Forelimb muscle (tissue), 1 donor: Measurements from ENCODE around the gene CBX8. TPM values are rescaled to one million over a fixed set of nuclear protein-coding genes. Genes with fewer than 3 reads are reported as not detected.

Source experiments
- DNase-seq: peaks from one replicate; pipeline ENCODE4 v3.0.0-alpha.2; 2013; ENCODE audit warnings: low read depth
- polyA plus RNA-seq: library from polyadenylated mRNA; unstranded; fragments of 120-200 nt; gene quantifications from one replicate; pipeline ENCODE4 v1.2.1, GENCODE V29; 2013; ENCODE audit not compliant: insufficient read length

The CBX8 gene
- polyA plus RNA-seq, 1 donor: 5.6 TPM

DNA sequence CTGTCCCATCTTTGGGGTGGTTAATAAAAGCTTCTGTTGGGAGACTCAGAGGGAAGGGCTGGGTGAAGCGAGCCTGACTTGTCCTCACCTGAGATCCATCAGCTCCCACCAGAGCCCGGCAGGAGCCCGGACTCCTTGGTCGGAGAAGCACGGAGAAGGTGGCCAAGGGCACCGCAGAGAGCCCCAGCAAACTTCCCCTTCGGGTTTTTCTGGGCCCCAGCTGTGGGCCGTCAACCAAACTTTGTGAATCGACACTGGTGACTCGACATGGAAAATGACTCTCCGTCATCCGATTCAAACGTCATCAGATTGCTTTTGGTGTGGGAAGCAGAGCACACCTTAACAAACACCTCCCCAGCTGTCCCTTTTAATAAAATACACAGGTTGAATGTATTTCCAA lies 44.7 kb downstream of the CBX8 start:
- no peak for DNase-seq

DNA sequence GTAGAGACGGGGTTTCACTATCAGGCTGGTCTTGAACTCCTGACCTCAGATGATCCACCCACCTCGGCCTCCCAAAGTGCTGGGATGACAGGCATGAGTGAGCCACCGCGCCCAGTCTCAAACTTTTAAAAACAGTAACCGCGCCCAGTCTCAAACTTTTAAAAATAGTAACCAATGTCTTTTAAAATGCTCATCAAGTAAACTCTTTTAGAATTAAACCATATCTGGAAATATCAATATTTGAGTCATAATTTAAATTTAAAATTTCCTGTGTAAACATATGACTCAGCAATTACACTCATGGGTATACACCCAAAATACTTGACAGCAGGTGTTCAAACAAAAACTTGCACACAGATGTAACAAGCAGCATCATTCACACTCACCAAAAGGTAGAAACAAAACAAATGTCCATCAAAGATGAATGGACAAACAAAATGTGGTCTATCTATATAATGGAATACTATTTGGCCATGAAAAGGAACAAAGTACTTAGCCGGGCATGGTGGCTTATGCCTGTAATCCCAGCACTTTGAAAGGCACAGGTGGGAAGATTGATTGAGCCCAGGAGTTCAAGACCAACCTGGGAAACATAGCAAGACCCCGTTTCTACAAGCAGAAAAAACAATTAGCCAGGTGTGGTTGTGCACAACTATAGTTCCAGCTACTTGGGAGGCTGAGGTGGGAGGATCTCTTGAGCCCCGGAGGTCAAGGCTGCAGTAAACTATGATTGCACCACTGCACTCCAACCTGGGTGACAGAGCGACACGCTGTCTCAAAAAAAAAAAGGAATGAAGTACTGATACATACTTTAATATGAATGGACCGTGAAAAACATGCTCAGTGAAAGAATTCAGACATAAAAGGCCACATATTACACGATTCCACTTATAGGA lies 46.0 kb downstream of the CBX8 start:
- no peak for DNase-seq

DNA sequence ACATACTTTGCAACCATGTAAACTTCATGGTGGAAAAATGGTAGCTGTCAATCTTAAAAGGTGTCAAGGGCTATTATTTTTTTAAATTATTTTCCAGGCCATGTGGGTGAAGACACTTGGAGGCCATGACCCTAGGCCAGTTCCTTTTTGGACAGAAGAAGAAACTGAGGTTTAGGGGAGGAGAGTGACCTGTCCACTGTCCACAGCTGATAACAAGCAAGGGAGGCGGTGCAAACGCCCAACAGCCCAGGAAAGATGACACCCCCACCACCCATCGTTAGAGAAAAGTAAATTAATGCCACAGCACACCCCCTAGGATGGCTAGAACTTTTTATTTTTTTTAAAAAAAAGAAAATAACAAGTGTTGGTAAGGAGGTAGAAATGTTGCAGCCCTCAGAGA lies 46.9 kb downstream of the CBX8 start:
- no peak for DNase-seq

DNA sequence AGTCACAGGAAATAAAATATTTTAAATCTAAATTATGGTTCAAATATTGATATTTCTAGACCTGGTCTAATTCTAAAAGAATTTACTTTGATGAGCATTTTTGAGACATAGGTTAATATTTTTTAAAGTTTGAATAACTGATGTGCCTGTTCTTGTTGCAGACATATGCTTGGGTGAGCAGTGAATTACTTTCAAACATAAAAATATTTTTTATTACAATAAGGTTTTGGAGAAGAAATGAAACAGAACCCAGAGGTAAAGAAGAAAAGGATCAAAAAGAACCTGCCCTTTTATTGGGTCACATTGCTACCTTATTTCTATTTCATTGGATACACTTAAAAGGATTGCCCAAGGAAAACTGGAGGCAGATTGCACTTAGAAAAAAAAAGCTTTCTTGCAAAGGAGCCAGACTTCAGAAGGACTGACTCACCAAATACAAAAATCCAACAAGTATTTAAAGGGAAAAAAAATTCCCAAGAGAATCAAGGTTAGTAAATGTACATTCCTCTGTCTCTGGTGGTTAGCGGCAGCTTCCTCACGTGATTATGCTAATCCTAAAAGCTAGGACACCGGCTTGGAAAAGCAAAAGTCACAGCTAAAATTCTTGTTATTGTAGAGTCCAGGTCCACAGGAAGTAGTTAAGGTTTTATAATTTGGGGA lies 47.6 kb downstream of the CBX8 start:
- DNase-seq: no peak

DNA sequence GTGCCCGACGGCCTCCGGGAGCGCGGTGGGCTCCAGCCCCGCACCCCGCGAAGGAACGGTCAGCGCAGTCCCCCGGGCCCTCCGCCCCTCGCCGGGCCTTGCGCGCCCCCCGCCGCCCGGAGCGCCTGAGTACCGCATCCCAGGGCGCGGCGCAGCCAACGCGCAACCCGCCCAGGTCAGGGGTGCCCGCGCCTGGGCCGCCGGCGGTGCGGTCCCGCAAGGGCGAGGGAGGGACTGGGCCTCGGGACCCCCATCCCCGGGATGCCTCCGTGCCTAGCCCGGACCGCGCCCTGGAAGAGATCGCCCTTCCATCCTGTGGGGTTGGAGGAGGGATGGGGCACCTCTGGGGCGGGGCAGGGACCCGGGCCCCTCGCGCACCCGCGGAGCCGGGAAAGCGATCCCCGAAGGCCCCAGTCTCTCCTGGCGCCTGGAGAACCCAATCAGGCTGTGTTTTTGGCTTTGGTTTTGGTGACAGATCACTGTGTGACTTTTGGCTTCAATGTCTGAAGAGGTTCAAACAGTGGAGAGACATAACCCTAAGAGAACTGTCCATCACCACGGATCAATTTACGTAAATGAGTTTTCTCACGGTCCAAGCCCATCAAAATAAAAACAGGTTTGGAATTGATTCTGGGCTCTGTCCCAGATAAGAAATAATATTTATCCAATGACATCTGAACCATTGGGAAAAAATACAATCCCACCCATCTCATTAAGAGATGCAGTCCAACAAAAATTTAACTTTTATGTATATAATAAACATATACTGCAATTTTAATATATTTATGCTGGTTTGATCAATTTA lies 48.4 kb downstream of the CBX8 start:
- DNase-seq: no peak

DNA sequence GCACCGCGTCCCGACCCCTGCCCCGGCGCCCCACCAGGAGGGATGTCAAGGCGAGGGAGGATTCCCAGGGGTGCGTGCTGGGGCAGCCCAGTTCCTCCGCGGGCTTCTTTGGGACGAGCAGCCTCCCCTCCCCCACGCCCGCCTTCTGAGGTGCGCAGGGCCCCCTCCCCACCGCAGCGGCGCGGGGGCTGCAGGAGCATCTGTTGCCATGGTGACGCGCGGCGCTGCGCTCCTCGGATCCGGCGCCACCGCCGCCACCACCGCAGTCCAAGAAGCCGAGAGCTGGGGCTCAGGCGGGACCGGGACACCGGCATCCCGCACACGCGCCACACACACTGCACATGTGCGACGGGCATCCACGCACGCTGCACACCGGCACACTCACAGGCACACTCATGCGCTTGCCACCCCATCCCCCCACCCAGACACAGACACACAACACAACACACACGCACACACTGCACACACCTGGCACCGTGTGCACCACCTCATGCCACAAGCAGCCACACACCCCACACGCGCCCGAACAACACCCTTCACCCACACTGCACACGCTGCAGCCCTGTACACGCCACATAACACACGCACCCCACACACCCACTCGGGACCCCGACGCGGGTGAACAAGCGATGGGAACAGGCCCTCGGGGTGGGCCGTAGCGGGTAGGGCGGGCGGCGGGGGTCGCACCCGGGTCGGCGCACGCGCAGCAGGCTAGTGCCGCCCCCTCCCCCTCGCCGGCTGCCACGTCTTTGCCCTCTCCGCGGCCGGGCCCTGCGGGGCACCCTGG lies 49.2 kb downstream of the CBX8 start:
- no peak for DNase-seq

DNA sequence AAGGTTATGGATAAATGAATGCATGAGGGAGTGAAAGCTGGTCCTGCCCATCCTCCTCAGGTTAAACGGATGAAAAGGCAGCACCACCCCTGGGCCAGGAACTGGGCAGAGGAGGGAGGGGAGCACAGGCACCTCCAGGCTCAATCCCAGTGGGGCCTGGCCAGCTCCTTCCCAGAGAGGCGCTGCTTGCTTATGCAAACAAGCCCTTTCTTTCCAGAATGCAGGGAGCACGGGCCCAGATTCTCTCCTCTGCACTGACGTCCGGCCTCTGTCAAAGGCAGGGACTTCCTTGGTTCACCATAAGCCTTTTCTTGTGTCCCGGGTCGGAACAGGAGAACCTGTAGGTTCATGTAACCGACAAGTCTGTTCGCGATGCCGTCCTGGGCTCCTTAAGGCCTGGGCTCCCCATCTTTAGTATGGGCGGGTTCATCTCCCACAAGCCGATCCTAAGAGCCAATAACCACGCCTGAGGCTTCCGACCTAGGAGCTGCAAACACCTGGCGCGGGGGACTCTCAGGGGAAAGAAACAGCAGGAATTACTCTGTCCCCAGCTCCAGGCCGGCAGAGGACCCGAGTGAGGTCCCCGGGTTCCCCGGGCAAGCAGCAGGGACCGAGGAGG lies 49.9 kb downstream of the CBX8 start:
- DNase-seq: no peak

DNA sequence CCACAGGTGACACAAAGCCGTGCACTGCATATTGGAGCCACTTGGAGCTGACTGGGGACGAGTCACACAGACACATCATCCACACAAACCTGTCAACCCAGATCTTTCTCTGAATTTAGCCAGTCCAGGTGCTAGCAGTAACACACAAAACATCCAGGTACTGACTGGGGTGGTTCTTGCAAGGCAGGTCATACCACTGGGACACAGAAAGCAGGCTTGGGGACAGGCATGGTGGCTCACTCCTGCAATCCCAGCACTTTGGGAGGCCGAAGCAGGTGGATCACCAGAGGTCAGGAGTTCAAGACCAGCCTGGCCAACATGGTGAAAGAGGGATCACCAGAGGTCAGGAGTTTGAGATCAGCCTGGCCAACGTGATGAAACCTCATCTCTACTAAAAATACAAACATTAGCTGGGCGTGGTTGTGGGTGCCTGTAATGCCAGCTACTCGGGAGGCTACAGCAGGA lies 51.2 kb downstream of the CBX8 start:
- DNase-seq: no peak

DNA sequence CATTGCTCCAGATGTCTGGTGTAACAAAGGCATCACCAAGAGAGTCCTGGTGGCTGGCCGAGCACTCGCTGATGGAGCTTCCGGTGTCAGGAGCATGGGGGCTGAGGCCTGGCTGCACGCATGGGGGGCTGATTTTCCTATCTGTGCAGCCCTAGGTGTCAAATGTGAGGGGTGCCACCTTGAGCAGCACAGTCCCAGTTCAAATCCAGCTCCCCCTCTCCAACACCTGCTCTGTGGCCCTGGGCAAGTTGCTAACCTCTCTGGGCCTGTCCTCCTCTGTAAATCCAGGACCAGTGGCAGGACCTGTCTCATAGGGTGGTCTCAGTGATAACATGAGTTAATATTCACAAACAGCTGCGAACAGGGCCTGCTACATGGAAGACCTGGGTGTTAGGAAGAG lies 53.3 kb downstream of the CBX8 start:
- DNase-seq: no peak

DNA sequence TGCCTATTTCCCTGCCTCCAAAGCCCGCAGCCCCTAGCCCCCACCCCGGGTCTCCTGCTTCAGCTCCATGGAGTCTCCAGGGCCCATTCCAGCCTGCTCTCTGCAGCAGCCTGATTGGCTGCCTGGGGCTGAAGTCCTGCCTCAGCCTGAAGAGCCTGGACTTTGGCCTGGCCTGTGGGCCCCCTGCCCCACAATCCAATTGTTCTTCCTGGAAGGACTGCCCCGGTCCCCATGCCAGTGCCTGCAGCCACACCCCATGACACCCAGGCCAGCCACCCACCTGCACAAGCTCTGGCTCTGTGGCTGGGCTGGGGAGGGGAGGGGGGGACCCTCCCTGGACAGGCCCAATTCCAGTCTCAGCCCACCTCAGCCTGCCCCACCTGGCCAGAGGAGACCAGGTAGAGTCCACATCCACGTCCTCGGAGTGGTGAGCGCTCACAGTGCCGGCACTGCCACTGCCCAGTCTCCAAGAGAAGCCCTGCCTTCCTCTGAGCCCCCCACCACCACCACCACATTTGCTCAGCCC lies 53.9 kb downstream of the CBX8 start:
- no peak for DNase-seq

DNA sequence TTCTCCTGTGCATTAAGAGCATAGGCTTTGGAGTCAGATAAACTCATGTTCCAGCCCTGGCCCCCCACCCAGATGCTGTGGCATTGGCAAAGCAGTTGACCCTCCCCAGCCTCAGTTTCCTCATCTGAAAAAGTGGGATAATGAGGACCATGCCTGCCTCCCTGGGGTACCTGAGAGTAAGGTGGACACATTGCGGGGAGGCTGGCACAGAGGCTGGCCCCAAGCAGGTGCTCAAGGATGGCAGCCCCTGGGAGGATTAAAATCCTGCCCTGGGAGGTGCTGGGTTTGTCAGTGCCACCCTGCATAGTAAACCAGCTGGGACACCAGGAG lies 54.3 kb downstream of the CBX8 start:
- DNase-seq: no peak

Other genes with a start within 250 kb of the CBX8 start
- gene RBFOX3, start 186.0 kb downstream of the CBX8 start, polyA plus RNA-seq: 0.70 TPM
- not detected for gene ENPP7, start 66.1 kb downstream of the CBX8 start, polyA plus RNA-seq
- gene CBX2, start 18.9 kb downstream of the CBX8 start, polyA plus RNA-seq: 9.0 TPM
- gene CBX4, start 42.4 kb upstream of the CBX8 start, polyA plus RNA-seq: 10.0 TPM
- 26.2 TPM for gene TBC1D16, start 238.8 kb upstream of the CBX8 start, polyA plus RNA-seq
- 5.5 TPM for gene CCDC40, start 239.6 kb upstream of the CBX8 start, polyA plus RNA-seq